NT2/D1 (cell line): Measurements from ENCODE around the gene SNX14.

Experiments
- SUZ12 ChIP-seq: IDR thresholded peaks from 2 replicates; pipeline ENCODE4 v1.6.1; 2011; ENCODE audit not compliant: insufficient read length, insufficient read depth; ENCODE audit errors: extremely low read depth
- YY1 ChIP-seq: IDR thresholded peaks from 2 replicates; pipeline ENCODE4 v1.6.1; 2011; ENCODE audit not compliant: insufficient read length, insufficient read depth

DNA sequence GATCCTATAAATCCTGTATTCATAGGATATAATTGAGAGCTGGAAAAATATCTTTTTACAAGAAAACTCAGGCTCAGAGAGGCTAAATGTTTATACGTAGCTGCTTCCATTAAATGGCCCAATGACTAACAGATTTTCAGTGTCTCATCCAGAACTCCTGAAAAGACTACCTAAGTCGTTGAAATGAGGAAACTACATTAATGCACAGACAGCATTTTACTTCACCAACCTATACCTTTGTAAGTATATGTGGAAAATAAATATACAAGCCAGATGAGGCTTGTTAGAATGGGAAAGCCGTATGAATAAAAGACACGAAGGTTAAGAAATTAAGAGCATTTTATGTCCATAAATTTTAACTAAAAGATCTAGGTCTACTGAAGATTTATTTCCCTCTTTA is 8.4 kb upstream of the SNX14 start:
- TF ChIP-seq YY1 (no peak), SUZ12 (no peak)
